NB4 (cell line): Measurements from ENCODE around the gene TMEM240.
"Not testable (repeated sequence)": the region's sequence is repeated elsewhere in the genome, so short reads cannot be mapped to it uniquely, and the experiment has no call there.

Experiments used
- DNase-seq: peaks from one replicate; pipeline ENCODE4 v3.0.0; 2010; ENCODE audit warnings: low read depth
- H3K4me3 ChIP-seq: one replicate; pipeline ENCODE4 v1.5.1; 2011; ENCODE audit warnings: mild to moderate bottlenecking, low read depth, low read length, moderate library complexity
- CTCF ChIP-seq: IDR thresholded peaks from one replicate; pipeline ENCODE4 v1.5.1; 2012; ENCODE audit warnings: low read depth, low read length
- MAX ChIP-seq: IDR thresholded peaks from 2 replicates; pipeline ENCODE4 v1.6.1; 2011; ENCODE audit warnings: low read depth, low read length
- MYC ChIP-seq: IDR thresholded peaks from 2 replicates; pipeline ENCODE4 v1.6.1; 2011; ENCODE audit warnings: low read depth, low read length
- POLR2A ChIP-seq: IDR thresholded peaks from 2 replicates; pipeline ENCODE4 v1.6.1; 2011; ENCODE audit warnings: mild to moderate bottlenecking; ENCODE audit not compliant: insufficient read length; ENCODE audit errors: extremely low read depth

Gene TMEM240

GRCh38 chr1:1517973-1518620 is 22.3 kb downstream of the TMEM240 start:
- no peak for TF ChIP-seq MAX
- no peak for TF ChIP-seq CTCF
- no peak for TF ChIP-seq POLR2A
- no peak for TF ChIP-seq MYC
- no peak for DNase-seq
- no peak overlapping the region for H3K4me3 ChIP-seq

GRCh38 chr1:1516923-1517322 is 23.5 kb downstream of the TMEM240 start:
- not testable (repeated sequence) for DNase-seq, H3K4me3 ChIP-seq

- not testable (repeated sequence) for DNase-seq, H3K4me3 ChIP-seq
Observed at GRCh38 chr1:1514376-1514775, 26.0 kb downstream of the TMEM240 start.

DNA sequence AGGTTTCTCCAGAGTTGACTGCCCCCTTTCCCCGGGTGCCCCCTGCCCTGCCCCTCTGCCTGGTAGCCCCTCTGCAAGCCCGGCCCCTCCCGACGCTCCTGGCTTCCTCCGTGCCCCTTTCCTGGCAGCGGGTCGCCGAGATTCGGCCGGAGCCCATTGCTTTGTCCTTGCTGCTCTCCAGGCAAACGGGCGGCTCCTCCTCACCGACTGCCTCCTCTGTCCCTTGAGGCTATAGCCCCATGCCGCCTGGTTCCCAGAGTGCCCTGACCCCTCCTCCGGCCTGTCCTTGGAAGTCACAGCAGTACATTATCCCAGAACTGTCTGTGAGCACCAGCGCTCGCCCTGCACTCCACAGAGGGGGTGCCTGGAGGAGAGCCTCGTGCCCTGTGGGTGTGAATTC is 26.7 kb downstream of the TMEM240 start:
- H3K4me3 ChIP-seq, result peak overlapping the region; percentile 36
- not testable (repeated sequence) for DNase-seq

DNA sequence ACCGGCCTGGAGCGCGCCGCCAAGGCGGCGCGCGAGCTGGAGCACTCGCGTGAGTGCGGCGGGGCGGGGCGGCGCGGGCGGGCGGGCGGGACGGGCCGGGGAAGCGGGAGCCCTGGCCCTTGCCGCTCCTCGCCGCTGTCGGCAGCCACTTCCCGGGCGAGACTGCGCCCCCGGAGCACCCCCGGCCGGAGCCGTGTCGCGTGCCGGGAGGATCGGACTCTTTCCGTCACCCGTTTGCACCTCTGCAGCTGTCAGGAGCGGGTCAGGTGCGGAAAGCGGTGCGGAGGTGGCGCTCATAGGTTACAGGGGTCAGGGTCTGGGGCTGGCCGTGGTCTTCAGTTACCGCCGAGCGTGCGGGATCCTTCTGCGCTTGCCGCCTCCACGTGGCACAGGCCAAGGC is 28.0 kb downstream of the TMEM240 start:
- DNase-seq, result not testable (repeated sequence)
- H3K4me3 ChIP-seq, result peak overlapping the region; percentile 53

GRCh38 chr1:1511533-1512285 is 28.7 kb downstream of the TMEM240 start, which contains the start of gene ATAD3A:
TSS of gene ATAD3A (plus strand) at chr1:1512162. CDS start at chr1:1512269, 107 bp downstream.
- DNase-seq, result peak; percentile 98
- no peak for TF ChIP-seq MAX
- peak; percentile 43 for TF ChIP-seq POLR2A
- no peak for TF ChIP-seq CTCF
- TF ChIP-seq MYC, result peak; percentile 55
- peak within 1 kb of the TSS; percentile 88 for H3K4me3 ChIP-seq

DNA sequence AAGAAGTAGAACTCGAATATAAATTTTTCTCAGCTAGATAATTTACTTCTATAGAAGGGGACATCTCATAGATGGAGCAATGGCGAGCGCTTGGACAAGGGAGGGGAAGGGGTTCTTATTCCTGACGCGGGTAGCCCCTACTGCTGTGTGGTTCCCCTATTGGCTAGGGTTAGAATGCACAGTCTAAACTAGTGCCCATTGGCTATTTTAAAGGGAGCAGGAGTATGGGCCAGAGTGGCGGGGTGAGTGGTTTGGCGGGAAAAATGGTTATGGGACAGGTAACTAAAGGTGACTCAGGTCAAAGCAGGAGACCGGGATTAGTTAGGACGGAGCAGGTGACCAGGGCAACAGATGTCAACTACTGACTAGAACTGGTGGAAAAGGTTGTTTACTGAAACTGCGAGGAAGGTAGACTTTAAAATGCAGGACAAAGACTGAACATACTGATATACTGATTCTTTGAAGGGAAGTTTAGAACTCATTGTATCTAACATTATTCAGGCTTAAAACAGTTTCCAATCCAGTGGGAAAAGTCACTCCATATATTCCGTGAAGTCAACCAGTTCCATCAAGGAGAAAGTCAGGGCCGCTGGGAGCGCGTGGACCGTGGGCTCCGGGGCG is 29.4 kb downstream of the TMEM240 start:
- DNase-seq, result peak; percentile 44
- H3K4me3 ChIP-seq, result peak overlapping the region; percentile 88
- TF ChIP-seq POLR2A (no peak), MYC (no peak), MAX (no peak)

- peak; percentile 36 for DNase-seq
Observed at GRCh38 chr1:1509465-1509850, 31.0 kb downstream of the TMEM240 start.

DNA sequence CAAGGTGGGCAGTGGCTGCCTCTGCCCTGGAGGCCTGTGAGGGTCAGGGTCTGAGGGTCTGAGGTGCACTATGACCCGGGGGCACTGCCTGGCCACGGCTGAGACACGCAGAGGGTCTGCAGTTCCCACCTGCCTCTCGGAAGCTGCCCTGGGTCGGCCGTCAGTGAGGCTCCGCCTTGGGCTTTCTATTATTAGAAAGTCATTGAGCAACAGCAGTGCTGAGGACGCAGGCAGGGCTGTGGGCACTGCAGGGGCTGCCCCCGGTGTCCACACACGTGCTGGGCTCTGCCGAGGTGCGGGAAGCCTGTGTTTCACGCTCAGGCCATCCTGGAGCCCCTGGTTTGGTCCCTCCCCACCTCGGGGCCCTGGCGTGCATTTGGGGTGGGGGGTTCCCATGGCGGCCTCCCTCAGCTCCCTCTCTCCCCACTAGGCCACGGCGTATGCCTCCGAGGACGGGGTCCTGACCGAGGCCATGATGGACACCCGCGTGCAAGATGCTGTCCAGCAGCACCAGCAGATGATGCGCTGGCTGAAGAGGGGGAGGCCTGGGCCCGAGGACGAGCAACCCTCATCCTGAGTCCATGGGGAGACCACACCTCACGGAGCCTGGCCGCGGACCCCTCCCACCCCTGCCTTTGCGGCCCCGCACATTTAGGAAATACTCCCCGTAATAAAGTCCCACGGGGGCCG is 31.5 kb downstream of the TMEM240 start:
- H3K4me3 ChIP-seq, DNase-seq: not testable (repeated sequence)

More at GRCh38 chr1:1509465-1509850, 31.0 kb downstream of the TMEM240 start:
- H3K4me3 ChIP-seq, result not testable (repeated sequence)
